Activated CD4-positive, alpha-beta memory T cell treated with anti-CD3 and anti-CD28 coated beads, Interleukin-2, amount 10 ng/mL, durations not matched to agents 7 days and 5 days (primary cell): ENCODE measurements around the gene NOCT. TPM values are rescaled to one million over a fixed set of nuclear protein-coding genes. Genes with fewer than 3 reads are reported as not detected.

ENCODE experiments used
- CTCF ChIA-PET: fragments of 350-600 bp; sonication (Branson Sonifier 250); formaldehyde crosslinking; loops from one replicate; lab custom pipeline; 2021; ENCODE audit warnings: antibody characterized with exemption, inconsistent platforms; lab: Charles Lee
- POLR2A ChIA-PET: fragments of 350-600 bp; sonication (Branson Sonifier 250); formaldehyde crosslinking; loops from one replicate; lab custom pipeline; 2021; ENCODE audit warnings: antibody characterized with exemption; lab: Charles Lee
- DNase-seq: peaks from one replicate; pipeline ENCODE4 v3.0.0-alpha.2; 2020
- H3K27ac Mint-ChIP-seq: one replicate; pipeline ENCODE4 v1.8.0; 2021; ENCODE audit warnings: mild to moderate bottlenecking, mixed read lengths
- H3K27me3 Mint-ChIP-seq: one replicate; pipeline ENCODE4 v1.8.0; 2021; ENCODE audit warnings: mixed read lengths
- H3K36me3 Mint-ChIP-seq: one replicate; pipeline ENCODE4 v1.8.0; 2021; ENCODE audit warnings: low read depth, mixed read lengths
- H3K4me1 Mint-ChIP-seq: one replicate; pipeline ENCODE4 v1.8.0; 2021; ENCODE audit warnings: mixed read lengths
- H3K4me3 Mint-ChIP-seq: one replicate; pipeline ENCODE4 v1.8.0; 2021; ENCODE audit warnings: mild to moderate bottlenecking, mixed read lengths
- H3K9me3 Mint-ChIP-seq: one replicate; pipeline ENCODE4 v1.8.0; 2021; ENCODE audit warnings: mixed read lengths
- total RNA-seq, 2 experiments: library from RNA; stranded (reverse); gene quantifications; one replicate each; pipeline ENCODE4 v1.2.3, GENCODE V29; 2021

NOCT gene, protein sequence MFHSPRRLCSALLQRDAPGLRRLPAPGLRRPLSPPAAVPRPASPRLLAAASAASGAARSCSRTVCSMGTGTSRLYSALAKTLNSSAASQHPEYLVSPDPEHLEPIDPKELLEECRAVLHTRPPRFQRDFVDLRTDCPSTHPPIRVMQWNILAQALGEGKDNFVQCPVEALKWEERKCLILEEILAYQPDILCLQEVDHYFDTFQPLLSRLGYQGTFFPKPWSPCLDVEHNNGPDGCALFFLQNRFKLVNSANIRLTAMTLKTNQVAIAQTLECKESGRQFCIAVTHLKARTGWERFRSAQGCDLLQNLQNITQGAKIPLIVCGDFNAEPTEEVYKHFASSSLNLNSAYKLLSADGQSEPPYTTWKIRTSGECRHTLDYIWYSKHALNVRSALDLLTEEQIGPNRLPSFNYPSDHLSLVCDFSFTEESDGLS
- 1 to 10 TPM; 4.5 to 5.4 TPM for total RNA-seq

DNA sequence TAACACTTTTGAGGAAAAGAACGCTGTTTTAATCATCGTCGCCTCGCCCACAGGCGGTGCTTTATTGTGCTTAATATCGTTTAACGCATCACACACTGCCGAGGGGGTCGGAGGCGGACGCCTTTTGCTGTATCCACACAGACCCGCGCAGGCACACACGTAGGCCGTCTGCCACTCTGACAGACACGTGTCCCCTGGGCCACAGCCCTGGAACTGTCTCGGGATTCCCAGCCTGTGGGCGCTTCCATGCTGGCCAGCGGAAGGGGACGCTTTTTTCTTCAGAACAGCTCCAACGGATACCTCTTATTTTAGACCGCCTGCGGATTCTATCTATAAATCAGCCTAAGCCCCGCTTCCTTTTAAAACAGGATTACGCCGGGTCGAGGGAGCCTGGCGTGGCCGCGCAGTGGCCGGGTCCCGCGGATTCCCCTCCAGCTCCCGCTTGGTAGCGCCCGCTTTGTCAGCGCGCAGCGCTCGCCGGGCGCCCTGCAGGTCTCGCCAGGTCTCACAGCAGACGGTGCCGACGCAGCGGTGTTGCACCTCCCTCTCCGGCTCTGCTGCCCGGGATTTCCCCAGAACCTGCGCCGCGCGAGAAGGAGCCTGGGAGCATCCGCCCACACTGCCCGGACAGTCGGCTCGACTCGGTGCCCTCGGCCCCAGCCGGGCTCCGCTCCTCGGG is at the start of gene NOCT:
NOCT (plus strand) TSS at position 513 of the 679 bp plus-strand sequence. CDS start 201 bp downstream, outside the sequence.
- H3K9me3 Mint-ChIP-seq, result no peaks in the 10 kb centered on the region
- peaks cover 33% of the 10 kb centered on the region for H3K4me1 Mint-ChIP-seq
- peaks cover 8% of the 10 kb centered on the region for H3K36me3 Mint-ChIP-seq
- H3K4me3 Mint-ChIP-seq, result peak within 1 kb of the TSS; percentile 87
- H3K27me3 Mint-ChIP-seq, result no peaks in the 10 kb centered on the region
- peak; percentile 91 for DNase-seq
- H3K27ac Mint-ChIP-seq, result peak within 1 kb of the TSS; percentile 87
- ChIA-PET CTCF (interaction anchor here (0.6 to 3.4 kb wide), 10 partner anchors 9 to 590 kb away, joined by 3 to 37 read pairs (median 6); partner anchors contain the start of gene ELF2), POLR2A (interaction anchor here (0.6 to 4.5 kb wide), 16 partner anchors 11 to 1358 kb away, joined by 3 to 20 read pairs (median 4); partner anchors contain the start of genes ELF2, NAA15, NDUFC1 and SETD7)

DNA sequence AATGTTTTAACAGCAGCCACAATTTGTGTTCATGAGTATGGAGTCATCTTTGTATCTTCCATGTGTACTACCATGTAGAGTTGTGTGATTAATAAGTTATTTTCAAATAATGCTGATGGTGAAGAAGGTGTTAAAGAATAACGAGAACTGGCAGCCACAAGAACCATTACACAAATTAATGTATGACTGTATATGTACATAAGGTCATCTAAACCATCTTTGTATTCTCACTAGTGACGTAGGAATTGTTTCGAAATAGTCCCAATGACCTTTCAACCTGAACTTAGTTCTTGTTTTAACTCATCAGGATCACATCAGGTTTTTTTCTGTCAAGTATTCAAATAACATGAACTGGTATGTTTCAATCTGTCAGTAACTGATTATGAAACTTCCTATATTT is 48.3 kb upstream of the NOCT start:
- CTCF ChIA-PET, result no interaction called here
- DNase-seq, result no peak
- H3K27me3 Mint-ChIP-seq, result no peaks in the 10 kb centered on the region
- H3K4me3 Mint-ChIP-seq, result no peak overlapping the region
- H3K9me3 Mint-ChIP-seq, result no peaks in the 10 kb centered on the region
- H3K36me3 Mint-ChIP-seq, result no peaks in the 10 kb centered on the region
- no peaks in the 10 kb centered on the region for H3K4me1 Mint-ChIP-seq
- POLR2A ChIA-PET, result no interaction called here
- no peak overlapping the region for H3K27ac Mint-ChIP-seq

DNA sequence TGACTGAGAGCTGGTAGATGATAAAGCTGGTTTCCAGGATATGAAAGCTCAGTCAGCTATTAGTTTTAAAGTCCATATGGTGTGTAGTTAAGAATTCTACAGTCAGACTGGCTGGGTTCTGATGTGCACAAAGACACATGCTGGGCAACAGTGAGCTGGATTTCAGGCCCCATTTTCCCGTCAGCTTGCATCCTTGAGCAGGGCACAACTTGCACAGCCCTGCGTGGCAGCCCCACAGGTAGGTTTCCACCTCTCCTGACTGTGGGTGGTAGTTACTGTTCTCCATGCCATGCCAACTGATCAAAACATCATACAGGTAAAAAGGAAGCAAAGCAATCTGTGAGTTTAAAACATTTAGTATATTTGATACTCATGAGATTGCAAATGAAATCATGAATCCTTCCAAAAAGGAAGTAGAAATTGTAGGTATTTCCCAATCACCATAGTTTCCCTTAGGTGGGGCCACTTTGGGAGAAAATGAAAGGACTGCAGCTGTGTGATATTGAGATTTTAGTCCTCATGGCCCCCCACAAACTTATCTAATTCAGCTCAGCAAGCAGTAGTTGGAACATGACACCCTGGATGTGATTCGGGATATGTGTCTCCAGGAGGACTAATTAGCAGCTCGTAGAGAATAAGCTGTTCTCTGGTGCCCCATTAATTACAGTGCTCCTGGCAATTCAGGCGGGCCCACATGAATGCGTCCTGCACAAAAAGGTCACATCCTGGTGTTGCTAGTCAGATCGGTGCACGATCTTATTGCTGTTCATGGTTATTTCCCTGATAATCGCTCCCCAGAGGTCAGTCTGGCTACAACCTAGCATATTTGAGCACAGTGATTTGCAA is 42.4 kb upstream of the NOCT start:
- no peak for DNase-seq
- H3K27me3 Mint-ChIP-seq, result no peaks in the 10 kb centered on the region
- H3K4me1 Mint-ChIP-seq, result no peaks in the 10 kb centered on the region
- no peak overlapping the region for H3K4me3 Mint-ChIP-seq
- H3K9me3 Mint-ChIP-seq, result no peaks in the 10 kb centered on the region
- no peaks in the 10 kb centered on the region for H3K36me3 Mint-ChIP-seq
- H3K27ac Mint-ChIP-seq, result no peak overlapping the region
- ChIA-PET CTCF (no interaction called here), POLR2A (no interaction called here)

DNA sequence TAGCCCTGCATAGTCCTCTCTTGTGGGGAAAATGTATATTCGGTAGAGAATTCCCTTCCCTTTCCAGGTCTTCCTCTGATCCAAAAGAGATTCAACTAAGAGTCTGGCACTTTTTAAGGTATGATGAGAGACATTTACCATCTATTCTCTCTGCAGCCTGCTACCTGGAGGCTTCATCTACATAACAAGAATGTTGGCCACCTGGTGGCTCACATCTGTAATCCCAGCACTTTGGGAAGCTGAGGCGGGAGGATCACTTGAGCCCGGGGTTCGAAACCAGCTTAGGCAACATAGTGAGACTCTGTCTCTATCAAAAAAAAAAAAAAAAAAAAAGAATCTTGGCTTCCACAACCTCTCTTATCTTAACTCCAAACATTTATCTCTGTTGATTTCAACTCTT is 40.4 kb upstream of the NOCT start:
- Mint-ChIP-seq H3K27me3 (no peaks in the 10 kb centered on the region), H3K4me1 (no peaks in the 10 kb centered on the region), H3K4me3 (no peak overlapping the region), H3K27ac (no peak overlapping the region), H3K36me3 (no peaks in the 10 kb centered on the region), H3K9me3 (no peaks in the 10 kb centered on the region)
- POLR2A ChIA-PET, result no interaction called here
- DNase-seq, result no peak
- CTCF ChIA-PET, result no interaction called here

DNA sequence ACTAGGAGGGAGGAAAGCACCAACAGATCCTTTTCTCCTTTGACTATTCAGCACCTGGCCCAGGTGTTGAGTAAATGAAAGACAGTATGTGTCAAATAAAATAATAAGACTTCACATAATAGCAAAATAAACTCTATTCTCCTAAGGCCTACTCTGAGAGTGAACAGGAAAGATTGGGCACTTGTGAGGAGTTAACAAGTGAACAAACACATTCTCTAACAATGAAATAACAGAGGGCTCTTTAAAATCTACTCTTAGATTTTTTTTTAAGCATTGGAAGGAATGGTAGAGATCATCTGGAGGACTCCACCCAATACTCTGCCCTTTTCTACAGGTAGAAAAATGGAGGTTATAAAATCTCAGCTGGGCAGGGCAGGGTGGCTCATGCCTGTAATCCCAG is 39.1 kb upstream of the NOCT start:
- no peaks in the 10 kb centered on the region for H3K4me1 Mint-ChIP-seq
- H3K9me3 Mint-ChIP-seq, result no peaks in the 10 kb centered on the region
- H3K27me3 Mint-ChIP-seq, result no peaks in the 10 kb centered on the region
- POLR2A ChIA-PET, result no interaction called here
- no peak overlapping the region for H3K4me3 Mint-ChIP-seq
- CTCF ChIA-PET, result no interaction called here
- no peak overlapping the region for H3K27ac Mint-ChIP-seq
- no peak for DNase-seq
- no peaks in the 10 kb centered on the region for H3K36me3 Mint-ChIP-seq

DNA sequence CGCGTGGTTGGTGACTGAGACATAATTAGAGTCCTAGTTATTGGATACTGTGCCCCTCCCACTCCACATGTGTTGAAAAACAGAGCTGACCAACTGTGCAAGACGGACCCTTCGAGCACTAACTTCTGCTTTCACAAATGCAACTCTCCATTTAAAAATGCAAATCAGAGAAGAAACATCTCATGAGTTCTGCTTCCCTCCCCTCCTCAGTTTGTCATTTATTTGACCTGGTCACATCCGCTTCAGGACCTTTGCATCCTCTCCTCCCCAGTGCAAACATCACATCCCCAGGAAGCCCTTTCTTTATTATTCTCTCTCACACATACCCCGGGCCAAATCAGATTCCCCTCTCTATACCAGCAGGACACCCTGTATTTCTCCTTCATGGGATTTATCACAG is 38.1 kb upstream of the NOCT start:
- CTCF ChIA-PET, result no interaction called here
- H3K9me3 Mint-ChIP-seq, result no peaks in the 10 kb centered on the region
- H3K4me3 Mint-ChIP-seq, result no peak overlapping the region
- no peaks in the 10 kb centered on the region for H3K27me3 Mint-ChIP-seq
- no peak for DNase-seq
- H3K4me1 Mint-ChIP-seq, result no peaks in the 10 kb centered on the region
- no peaks in the 10 kb centered on the region for H3K36me3 Mint-ChIP-seq
- POLR2A ChIA-PET, result no interaction called here
- H3K27ac Mint-ChIP-seq, result no peak overlapping the region

DNA sequence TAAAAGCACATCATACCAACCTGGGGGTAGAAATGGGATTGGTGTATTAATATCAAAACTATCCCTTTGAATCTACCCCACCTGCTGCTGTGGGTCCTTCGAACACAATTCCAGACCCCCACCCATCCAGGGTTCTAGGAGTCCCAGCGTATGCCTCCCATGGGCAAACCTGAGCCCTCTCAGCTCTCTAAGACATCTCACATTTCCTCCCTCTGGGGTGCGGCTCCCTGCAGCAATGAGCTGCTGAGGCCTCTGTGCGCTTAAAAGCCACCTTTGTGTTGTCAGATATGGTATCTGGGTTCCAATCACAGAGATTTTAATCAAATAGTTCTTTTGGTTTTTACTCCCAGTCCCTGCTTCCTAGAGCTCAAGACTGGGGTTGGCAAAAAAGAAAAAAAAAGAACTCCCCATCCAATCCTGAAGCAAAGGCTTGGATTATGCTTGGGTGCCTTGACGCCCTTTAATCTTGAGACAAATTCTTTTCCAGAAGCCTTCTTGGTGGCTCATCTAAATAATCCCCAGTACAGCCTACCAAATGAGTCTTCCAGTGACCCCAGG is 37.5 kb upstream of the NOCT start:
- CTCF ChIA-PET, result no interaction called here
- H3K27me3 Mint-ChIP-seq, result no peaks in the 10 kb centered on the region

DNA sequence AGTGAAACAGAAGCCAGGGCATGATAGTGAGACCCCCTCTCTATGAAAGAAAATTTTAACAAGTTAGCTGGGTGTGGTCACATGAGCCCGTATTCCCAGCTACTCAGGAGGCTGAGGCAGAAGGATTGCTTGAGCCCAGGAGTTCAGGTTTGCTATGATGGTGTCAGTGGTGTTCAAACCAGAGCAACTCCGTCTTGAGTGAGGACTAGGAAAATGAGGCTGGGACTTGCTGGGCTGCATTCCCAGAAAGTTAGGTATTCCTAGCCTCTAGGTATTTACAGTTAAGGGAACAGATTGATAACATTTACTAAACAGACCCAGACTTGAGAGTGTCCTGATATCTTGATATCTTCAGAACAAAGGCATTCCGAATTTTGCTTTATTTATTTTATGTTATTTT is 37.0 kb upstream of the NOCT start:
- CTCF ChIA-PET, result no interaction called here
- Mint-ChIP-seq H3K9me3 (no peaks in the 10 kb centered on the region), H3K4me1 (no peaks in the 10 kb centered on the region), H3K36me3 (no peaks in the 10 kb centered on the region), H3K27me3 (no peaks in the 10 kb centered on the region), H3K27ac (no peak overlapping the region), H3K4me3 (no peak overlapping the region)
- no peak for DNase-seq
- POLR2A ChIA-PET, result no interaction called here

More for the DNA sequence above, 37.5 kb upstream of the NOCT start:
- no peak overlapping the region for H3K4me3 Mint-ChIP-seq
- POLR2A ChIA-PET, result no interaction called here
- H3K9me3 Mint-ChIP-seq, result no peaks in the 10 kb centered on the region
- H3K27ac Mint-ChIP-seq, result no peak overlapping the region
- no peaks in the 10 kb centered on the region for H3K36me3 Mint-ChIP-seq
- H3K4me1 Mint-ChIP-seq, result no peaks in the 10 kb centered on the region
- no peak for DNase-seq

DNA sequence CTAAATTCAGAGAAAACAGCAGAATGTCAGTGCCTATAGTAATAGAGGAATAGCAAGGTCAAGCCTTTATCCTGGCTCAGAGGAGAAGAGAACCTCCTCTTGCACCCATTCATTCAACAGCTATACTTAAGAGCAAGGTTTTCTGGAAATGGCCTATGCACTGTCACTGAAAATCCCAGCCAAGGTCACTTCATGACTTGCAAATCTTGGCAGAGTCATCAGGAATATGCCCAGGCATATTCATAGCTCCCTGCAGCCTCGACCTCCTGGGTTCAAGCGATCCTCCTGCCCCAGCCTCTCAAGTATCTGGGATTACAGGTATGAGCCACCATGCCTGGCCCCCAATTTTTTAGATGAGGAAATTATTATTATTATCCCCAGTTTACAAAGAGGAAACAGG is 35.8 kb upstream of the NOCT start:
- no peak overlapping the region for H3K27ac Mint-ChIP-seq
- H3K4me1 Mint-ChIP-seq, result no peaks in the 10 kb centered on the region
- H3K9me3 Mint-ChIP-seq, result no peaks in the 10 kb centered on the region
- CTCF ChIA-PET, result no interaction called here
- no peaks in the 10 kb centered on the region for H3K36me3 Mint-ChIP-seq
- no peaks in the 10 kb centered on the region for H3K27me3 Mint-ChIP-seq
- H3K4me3 Mint-ChIP-seq, result no peak overlapping the region
- no peak for DNase-seq
- POLR2A ChIA-PET, result no interaction called here

DNA sequence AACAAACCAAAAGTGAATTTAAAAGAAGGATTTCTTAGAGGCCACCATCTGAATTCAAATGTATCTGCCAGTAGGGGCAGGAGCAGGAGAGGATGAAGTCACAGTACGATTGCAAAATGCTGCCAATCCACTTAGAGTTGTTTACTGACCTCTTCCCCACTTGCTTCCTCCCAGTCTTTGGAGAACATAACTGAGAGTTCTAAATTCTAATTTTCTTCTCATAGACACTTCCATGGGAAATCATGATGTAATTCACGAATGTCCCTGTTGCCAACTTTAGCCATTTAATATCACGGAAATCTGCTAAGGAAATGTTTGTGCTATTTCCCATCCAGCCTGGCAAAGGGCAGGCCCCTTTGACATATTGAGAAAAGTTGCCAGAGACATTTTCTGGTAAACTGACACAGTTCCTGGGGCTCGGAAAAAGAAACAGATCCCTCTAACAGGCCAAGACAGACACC is 33.6 kb upstream of the NOCT start:
- no peaks in the 10 kb centered on the region for H3K4me1 Mint-ChIP-seq
- H3K36me3 Mint-ChIP-seq, result no peaks in the 10 kb centered on the region
- POLR2A ChIA-PET, result no interaction called here

DNA sequence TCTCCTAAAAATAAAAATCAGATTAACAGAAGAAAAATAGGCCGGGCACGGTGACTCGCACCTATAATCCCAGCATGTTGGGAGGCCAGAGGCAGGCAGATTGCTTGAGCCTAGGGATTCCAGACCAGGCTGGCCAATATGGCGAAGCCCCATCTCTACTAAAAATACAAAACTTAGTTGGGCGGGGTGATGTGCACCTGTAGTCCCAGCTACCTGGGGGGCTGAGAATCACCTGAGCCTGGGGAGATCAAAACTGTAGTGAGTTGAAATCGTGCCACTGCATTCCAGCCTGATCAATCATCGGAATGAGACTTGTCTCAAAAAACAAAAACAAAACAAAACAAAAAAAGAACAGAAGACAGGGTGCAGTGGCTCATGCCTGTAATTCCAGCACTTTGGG is 32.8 kb upstream of the NOCT start:
- no peak overlapping the region for H3K4me3 Mint-ChIP-seq
- DNase-seq, result no peak
- H3K27me3 Mint-ChIP-seq, result no peaks in the 10 kb centered on the region
- CTCF ChIA-PET, result no interaction called here
- POLR2A ChIA-PET, result no interaction called here
- no peaks in the 10 kb centered on the region for H3K36me3 Mint-ChIP-seq
- no peaks in the 10 kb centered on the region for H3K4me1 Mint-ChIP-seq
- no peaks in the 10 kb centered on the region for H3K9me3 Mint-ChIP-seq
- H3K27ac Mint-ChIP-seq, result no peak overlapping the region

More for the DNA sequence above, 33.6 kb upstream of the NOCT start:
- no peaks in the 10 kb centered on the region for H3K9me3 Mint-ChIP-seq
- DNase-seq, result no peak
- H3K4me3 Mint-ChIP-seq, result no peak overlapping the region
- no peak overlapping the region for H3K27ac Mint-ChIP-seq
- CTCF ChIA-PET, result no interaction called here
- no peaks in the 10 kb centered on the region for H3K27me3 Mint-ChIP-seq

DNA sequence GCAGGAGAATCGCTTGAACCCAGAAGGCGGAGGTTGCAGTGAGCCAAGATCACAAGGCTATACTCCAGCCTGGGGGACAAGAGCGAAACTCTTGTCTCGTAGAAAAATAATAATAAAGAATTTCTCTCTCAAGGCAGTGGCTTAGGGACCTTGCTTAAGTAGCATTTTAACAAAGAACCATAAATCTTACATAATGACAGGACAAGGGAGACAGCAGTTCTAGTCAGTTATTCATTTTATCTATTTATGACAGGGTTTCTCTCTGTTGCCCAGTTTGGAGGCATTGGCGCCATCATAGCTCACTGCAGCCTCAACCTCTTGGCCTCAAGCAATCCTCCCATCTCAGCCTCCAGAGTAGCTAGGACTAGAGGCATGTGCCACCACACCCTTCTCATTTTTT is 31.9 kb upstream of the NOCT start:
- no peaks in the 10 kb centered on the region for H3K4me1 Mint-ChIP-seq
- DNase-seq, result no peak
- no peak overlapping the region for H3K4me3 Mint-ChIP-seq
- no peak overlapping the region for H3K27ac Mint-ChIP-seq
- no peaks in the 10 kb centered on the region for H3K36me3 Mint-ChIP-seq
- no peaks in the 10 kb centered on the region for H3K9me3 Mint-ChIP-seq
- peaks cover under 1% of the 10 kb centered on the region for H3K27me3 Mint-ChIP-seq
- ChIA-PET POLR2A (no interaction called here), CTCF (no interaction called here)
